GM19397 (cell line): ENCODE results near the gene GSTO2.
A peak's percentile ranks its signal among the peaks of the same experiment; 100 is the strongest.

ENCODE experiments used
- ATAC-seq: cut with Tn5 transposase; IDR thresholded peaks from one replicate; pipeline ENCODE4 v1.9.1; 2021; ENCODE audit warnings: mild to moderate bottlenecking, moderate library complexity; ENCODE audit not compliant: unreplicated experiment

The GSTO2 gene

GRCh38 chr10:104323760-104324201 lies 54.8 kb downstream of the GSTO2 start:
- no peak for ATAC-seq

- ATAC-seq: no peak
These were observed 55.3 kb downstream of the GSTO2 start for GRCh38 chr10:104324221-104324686.

GRCh38 chr10:104324931-104325330 lies 55.9 kb downstream of the GSTO2 start:
- ATAC-seq: no peak

- ATAC-seq: no peak
These were observed 56.8 kb downstream of the GSTO2 start for GRCh38 chr10:104325436-104326435.

- ATAC-seq: no peak
These were observed 58.1 kb downstream of the GSTO2 start for GRCh38 chr10:104326991-104327610.

GRCh38 chr10:104327745-104328645 lies 59.0 kb downstream of the GSTO2 start:
- ATAC-seq: no peak

GRCh38 chr10:104328646-104328895 lies 59.6 kb downstream of the GSTO2 start:
- peak; percentile 8 for ATAC-seq

- ATAC-seq: peak; percentile 50
These were observed 60.1 kb downstream of the GSTO2 start for GRCh38 chr10:104328896-104329710.

- ATAC-seq: no peak
These were observed 60.8 kb downstream of the GSTO2 start for GRCh38 chr10:104329735-104330134.

GRCh38 chr10:104330168-104331110 lies 61.5 kb downstream of the GSTO2 start:
- no peak for ATAC-seq

- no peak for ATAC-seq
These were observed 62.3 kb downstream of the GSTO2 start for GRCh38 chr10:104331208-104331838.

- ATAC-seq: no peak
These were observed 63.5 kb downstream of the GSTO2 start for GRCh38 chr10:104332243-104333031.

- ATAC-seq: no peak
These were observed 64.2 kb downstream of the GSTO2 start for GRCh38 chr10:104333032-104333727.

GRCh38 chr10:104333728-104334373 lies 64.9 kb downstream of the GSTO2 start:
- no peak for ATAC-seq

GRCh38 chr10:104334561-104334960 lies 65.6 kb downstream of the GSTO2 start:
- no peak for ATAC-seq

- no peak for ATAC-seq
These were observed 66.1 kb downstream of the GSTO2 start for GRCh38 chr10:104334965-104335650.
